ENCODE data around the gene PPP1CA. TPM values are rescaled to one million over a fixed set of nuclear protein-coding genes. Genes with fewer than 3 reads are reported as not detected.

The PPP1CA gene
- total RNA-seq, 1 donor from 2014 or later = 223 TPM

DNA sequence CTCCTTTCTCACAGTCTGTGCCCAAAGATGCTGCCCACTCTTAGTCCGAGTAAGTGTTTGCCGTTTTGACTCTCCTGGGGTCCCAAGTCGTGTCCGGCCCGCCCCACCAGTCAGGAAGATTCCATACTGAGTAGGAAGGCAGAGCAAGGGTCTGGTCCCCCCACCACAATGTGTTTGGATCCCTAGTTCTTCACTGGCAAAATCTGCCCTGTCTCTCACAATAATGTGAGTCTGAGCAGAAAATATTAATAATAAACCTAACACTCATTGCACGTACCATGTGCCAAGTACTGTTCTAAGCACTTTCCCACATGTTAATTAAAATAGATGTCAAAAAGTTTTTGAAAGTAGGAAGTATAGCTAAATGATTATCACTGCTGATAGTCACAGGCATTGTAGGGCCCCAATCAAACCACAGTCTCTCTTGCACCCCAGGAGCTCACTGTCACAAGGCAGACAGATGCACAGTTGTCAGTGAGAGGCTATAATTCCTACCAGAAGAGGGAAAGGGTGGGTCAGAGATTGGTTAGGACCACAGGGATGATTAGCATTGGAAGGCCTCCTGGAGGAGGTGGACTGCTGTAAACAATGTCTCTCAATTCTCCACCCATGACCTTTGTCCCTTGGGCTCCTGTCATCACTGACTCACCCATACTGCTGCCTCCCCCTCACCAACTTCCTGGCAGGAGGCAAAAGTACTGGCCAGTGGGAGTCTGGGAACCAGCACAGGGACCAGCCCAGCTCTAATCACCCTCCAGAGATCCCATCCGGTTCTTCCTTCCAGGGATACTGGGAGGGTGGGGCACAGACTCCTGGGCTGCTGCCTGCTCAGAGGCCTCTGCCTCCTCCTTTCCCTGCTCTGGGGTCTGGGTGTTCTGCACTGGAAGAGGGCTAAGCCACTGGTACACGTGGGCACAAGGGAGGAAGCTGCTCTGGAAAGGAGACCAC is 47.3 kb downstream of the PPP1CA start:
- no peaks in the 10 kb centered on the region for H3K27me3 Mint-ChIP-seq (ENCODE audit: low read depth)
- H3K9me3 Mint-ChIP-seq = no peaks in the 10 kb centered on the region
- peak overlapping the region; percentile 67 for H3K27ac Mint-ChIP-seq (ENCODE audit: unreplicated experiment)
- H3K4me3 Mint-ChIP-seq = peak overlapping the region; percentile 92
- H3K4me1 Mint-ChIP-seq = peaks cover 35% of the 10 kb centered on the region
- no peaks in the 10 kb centered on the region for H3K36me3 Mint-ChIP-seq (ENCODE audit: low read depth)
- no peak for DNase-seq (ENCODE audit: low read depth, low spot score)
- TF ChIP-seq, protein P1, sequence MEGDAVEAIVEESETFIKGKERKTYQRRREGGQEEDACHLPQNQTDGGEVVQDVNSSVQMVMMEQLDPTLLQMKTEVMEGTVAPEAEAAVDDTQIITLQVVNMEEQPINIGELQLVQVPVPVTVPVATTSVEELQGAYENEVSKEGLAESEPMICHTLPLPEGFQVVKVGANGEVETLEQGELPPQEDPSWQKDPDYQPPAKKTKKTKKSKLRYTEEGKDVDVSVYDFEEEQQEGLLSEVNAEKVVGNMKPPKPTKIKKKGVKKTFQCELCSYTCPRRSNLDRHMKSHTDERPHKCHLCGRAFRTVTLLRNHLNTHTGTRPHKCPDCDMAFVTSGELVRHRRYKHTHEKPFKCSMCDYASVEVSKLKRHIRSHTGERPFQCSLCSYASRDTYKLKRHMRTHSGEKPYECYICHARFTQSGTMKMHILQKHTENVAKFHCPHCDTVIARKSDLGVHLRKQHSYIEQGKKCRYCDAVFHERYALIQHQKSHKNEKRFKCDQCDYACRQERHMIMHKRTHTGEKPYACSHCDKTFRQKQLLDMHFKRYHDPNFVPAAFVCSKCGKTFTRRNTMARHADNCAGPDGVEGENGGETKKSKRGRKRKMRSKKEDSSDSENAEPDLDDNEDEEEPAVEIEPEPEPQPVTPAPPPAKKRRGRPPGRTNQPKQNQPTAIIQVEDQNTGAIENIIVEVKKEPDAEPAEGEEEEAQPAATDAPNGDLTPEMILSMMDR (conservative IDR thresholded peaks at IDR 0.05) = no peak

DNA sequence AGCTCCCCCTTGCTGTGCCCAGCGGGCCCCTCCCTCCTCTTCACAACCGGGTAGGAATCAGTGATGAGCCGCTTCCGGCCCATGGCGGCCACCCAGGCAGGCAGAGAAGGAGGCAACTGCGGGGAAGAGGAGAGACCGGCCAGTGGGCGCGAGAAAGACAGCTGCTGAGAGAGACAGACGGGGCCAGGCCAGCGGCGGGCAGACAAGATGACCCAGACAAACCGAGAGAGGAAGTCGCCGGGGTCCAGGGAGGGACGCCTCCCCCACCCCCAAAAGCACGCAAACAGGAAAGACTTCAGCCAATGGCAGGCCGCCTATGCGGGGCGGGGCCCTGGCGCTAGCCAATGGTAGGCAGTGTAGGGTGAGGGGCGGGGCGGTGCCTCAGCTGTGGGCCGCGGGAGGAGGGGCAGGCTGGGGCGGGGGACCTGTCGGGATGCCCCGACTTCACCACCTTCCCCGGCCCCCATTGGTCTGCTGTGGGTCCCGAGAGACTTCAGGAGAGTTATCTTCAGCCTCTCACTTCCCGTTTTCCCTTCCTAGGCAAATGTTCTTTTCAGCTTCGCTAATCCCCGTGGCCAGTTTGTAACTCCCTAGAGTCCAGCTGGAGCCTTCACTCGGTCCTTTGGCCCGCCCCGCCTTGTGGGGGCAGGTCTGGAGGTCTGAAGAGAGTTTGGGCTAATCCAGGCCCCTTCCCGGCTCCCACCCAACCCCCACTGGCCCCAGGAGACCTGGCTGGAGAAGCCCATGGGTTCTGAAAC is 48.2 kb downstream of the PPP1CA start, which contains the start of gene POLD4:
TSS of gene POLD4 (minus strand) at position 230 of the 758 bp plus-strand sequence. CDS start at position 83, 147 bp downstream.
- Mint-ChIP-seq H3K9me3 (no peaks in the 10 kb centered on the region), H3K4me3 (peak within 1 kb of the TSS; percentile 92), H3K4me1 (peaks cover 35% of the 10 kb centered on the region), H3K36me3 (ENCODE audit: low read depth) (no peaks in the 10 kb centered on the region), H3K27ac (ENCODE audit: unreplicated experiment) (peak within 1 kb of the TSS; percentile 73), H3K27me3 (ENCODE audit: low read depth) (no peaks in the 10 kb centered on the region)
- TF ChIP-seq, protein P1 (conservative IDR thresholded peaks at IDR 0.05) = no peak
- peak; percentile 89 for DNase-seq (ENCODE audit: low read depth, low spot score)

DNA sequence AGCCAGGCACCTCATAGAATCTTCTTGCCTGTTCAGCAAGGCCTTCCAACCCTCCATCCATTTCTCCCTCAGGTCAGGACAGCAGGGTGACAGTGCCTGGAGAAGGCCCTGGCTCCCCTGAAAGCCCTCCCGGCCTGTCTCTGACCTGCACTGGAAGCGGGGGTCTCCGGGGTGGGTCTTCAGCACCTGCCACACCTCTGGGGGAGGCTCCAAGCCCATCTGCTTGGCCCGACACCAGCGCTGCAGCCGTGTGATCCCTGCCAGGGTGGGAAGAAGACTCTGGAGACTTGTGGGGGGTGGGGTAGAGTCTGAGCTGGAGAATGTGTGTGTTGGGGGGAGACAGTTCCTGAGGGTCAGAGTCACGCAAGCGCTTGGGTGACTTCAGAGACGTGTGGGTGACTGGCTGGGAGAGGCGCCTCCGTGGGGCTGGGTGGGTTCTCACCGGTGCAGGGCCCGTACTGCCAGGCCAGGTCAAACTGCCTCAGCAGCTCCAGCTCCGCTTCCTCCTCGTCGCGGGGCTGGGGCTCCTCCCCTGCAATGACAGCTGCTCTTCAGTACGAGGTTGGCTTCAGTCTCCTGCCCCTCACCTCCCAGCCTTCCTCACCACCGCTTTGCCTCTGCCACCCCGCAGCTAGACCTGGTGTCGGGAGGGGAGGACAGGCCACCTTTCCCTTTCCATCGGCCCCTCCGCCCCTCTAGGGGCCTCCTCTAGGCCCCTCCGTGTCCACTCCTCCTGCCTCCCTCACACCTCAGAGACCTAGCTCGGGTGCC is 48.9 kb downstream of the PPP1CA start:
- TF ChIP-seq, protein P1 (conservative IDR thresholded peaks at IDR 0.05) = no peak
- Mint-ChIP-seq H3K27me3 (ENCODE audit: low read depth) (no peaks in the 10 kb centered on the region), H3K9me3 (no peaks in the 10 kb centered on the region), H3K4me3 (peak overlapping the region; percentile 92), H3K4me1 (peaks cover 35% of the 10 kb centered on the region), H3K36me3 (ENCODE audit: low read depth) (no peaks in the 10 kb centered on the region), H3K27ac (ENCODE audit: unreplicated experiment) (peak overlapping the region; percentile 73)
- no peak for DNase-seq (ENCODE audit: low read depth, low spot score)

DNA sequence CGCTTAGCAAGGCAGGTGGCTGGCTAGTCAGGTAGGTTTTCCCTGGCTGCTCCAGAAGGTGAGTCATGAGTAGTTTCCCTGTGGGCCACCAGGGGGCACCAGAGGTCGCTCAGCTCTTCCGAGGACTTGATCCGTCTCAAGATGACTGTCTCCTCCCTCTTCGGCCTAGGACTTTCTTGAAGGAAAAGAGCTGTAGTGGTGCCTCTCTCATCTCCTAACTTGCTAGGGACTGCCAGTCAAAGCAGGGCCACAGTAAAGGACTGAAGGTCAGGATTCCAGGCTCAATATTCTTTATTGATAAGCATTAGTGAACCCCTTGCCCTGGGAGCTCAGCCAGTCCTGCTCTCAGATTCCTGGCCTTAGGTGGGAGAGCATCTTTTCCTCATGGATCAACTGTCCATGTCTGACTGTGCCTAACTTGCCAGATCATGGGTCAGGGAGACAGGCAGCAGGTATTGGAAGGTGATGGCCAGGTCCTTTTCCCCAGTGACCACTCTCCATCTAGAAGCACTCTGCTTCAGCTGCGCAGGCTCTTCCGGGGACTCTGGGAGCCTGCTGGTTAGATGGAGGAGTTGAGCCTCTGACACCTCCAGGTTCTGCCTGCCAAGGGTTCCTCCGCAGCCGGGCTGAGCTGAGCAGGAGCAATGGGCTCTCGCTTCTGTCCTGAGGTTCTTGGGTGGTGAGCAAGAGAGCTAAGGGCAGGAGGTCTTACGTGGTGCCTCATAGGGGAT is 50.2 kb downstream of the PPP1CA start:
- no peak overlapping the region for H3K27ac Mint-ChIP-seq (ENCODE audit: unreplicated experiment)
- H3K36me3 Mint-ChIP-seq (ENCODE audit: low read depth) = no peaks in the 10 kb centered on the region
- no peaks in the 10 kb centered on the region for H3K9me3 Mint-ChIP-seq

More for the DNA sequence above, 50.2 kb downstream of the PPP1CA start:
- Mint-ChIP-seq H3K4me1 (peaks cover 24% of the 10 kb centered on the region), H3K27me3 (ENCODE audit: low read depth) (no peaks in the 10 kb centered on the region), H3K4me3 (peak overlapping the region; percentile 81)
- DNase-seq (ENCODE audit: low read depth, low spot score) = peak; percentile 44
- TF ChIP-seq, protein P1 (conservative IDR thresholded peaks at IDR 0.05) = peak; percentile 94
